ENCODE measurements around the gene FASN. TPM values are rescaled to one million over a fixed set of nuclear protein-coding genes. Genes with fewer than 3 reads are reported as not detected.

Gene FASN
- total and polyA plus RNA-seq, 2 donors (not counting 3 experiments of a cell fraction or from before 2014, with no cell fraction given), result 101 to 360 TPM

GRCh38 chr17:82078433-82078832 is 19.6 kb downstream of the FASN start:
- Histone ChIP-seq H3K4me3 (replicated peaks in 1 of 3; ENCODE audit: insufficient read depth in 1 of 3, low read depth in 1 of 3, low read length in 3 of 3) (no peak overlapping the region), H3K4me2 (ENCODE audit: insufficient read depth, low read length) (no peak overlapping the region), H3K27me3 (ENCODE audit: control insufficient read depth in 2 of 2, insufficient read depth in 2 of 2, low read length in 2 of 2) (no peaks in the 10 kb centered on the region), H2AFZ (ENCODE audit: low read depth, low read length) (no peak overlapping the region), H4K20me1 (replicated peaks; ENCODE audit: control insufficient read depth, extremely low read depth, insufficient read depth, low read length) (no peaks in the 10 kb centered on the region), H3K27ac (ENCODE audit: insufficient read depth, low read depth, low read length) (no peak overlapping the region), H3K36me3 (ENCODE audit: control insufficient read depth in 2 of 2, extremely low read depth in 1 of 2, insufficient read depth in 2 of 2, low read length in 2 of 2) (peaks cover 24 to 40% of the 10 kb centered on the region in 2 experiments), H3K9me1 (replicated peaks; ENCODE audit: control insufficient read depth, extremely low read depth, insufficient read depth, low read length) (no peaks in the 10 kb centered on the region), H3K9me3 (replicated peaks; ENCODE audit: control insufficient read depth, insufficient read depth, low read length) (no peaks in the 10 kb centered on the region), H3K9ac (replicated peaks; ENCODE audit: extremely low read depth, insufficient read depth, low read length) (no peak overlapping the region), H3K79me2 (ENCODE audit: control insufficient read depth, insufficient read depth, low read length) (no peaks in the 10 kb centered on the region), H3K4me1 (ENCODE audit: control insufficient read depth, extremely low read depth, insufficient read depth, low read length) (no peaks in the 10 kb centered on the region)
- dilution Hi-C loops (cut with MboI; ENCODE audit: extremely low pct_ligation_motif_present, low sequenced_read_pairs), result no loop called here
- no peak for DNase-seq (ENCODE audit: low read depth, low spot score)
- no peak for TF ChIP-seq GATA2 (IDR thresholded peaks at IDR 0.05; ENCODE audit: insufficient read depth, insufficient read length, low read depth, low read length)
- no peak for TF ChIP-seq CTCF (IDR thresholded peaks at IDR 0.05; ENCODE audit: extremely low read depth in 1 of 2, insufficient read depth in 1 of 2, low read depth in 1 of 2, low read length in 2 of 2)
- no peak for TF ChIP-seq EZH2 (IDR thresholded peaks at IDR 0.05; ENCODE audit: borderline replicate concordance, low read depth, low read length, severe bottlenecking)
- no peak for TF ChIP-seq POLR2A (IDR thresholded peaks at IDR 0.05; ENCODE audit: low read depth, low read length)
- no peak for TF ChIP-seq MAX (IDR thresholded peaks at IDR 0.05; ENCODE audit: insufficient read depth, insufficient read length)
- no peak for TF ChIP-seq FOS (IDR thresholded peaks at IDR 0.05; ENCODE audit: borderline replicate concordance, insufficient read depth, low read length)
- no peak for TF ChIP-seq MYC (IDR thresholded peaks at IDR 0.05; ENCODE audit: low read depth, low read length)
- TF ChIP-seq POLR2AphosphoS5 (IDR thresholded peaks at IDR 0.05; ENCODE audit: insufficient read depth, low read depth, low read length), result no peak
- TF ChIP-seq JUN (IDR thresholded peaks at IDR 0.05; ENCODE audit: borderline replicate concordance, insufficient read depth, insufficient read length, low read depth), result no peak
- FAIRE-seq, result no peak
- TSS peak; percentile 51 for BruUV-seq (replicated peaks)
- ChIA-PET POLR2A (no interaction called here), CTCF (no interaction called here)
- intact Hi-C loops (cut with micrococcal nuclease), result no loop called here
